OCI-LY3 (cell line): Measurements from ENCODE around the gene ADCY5.

ENCODE experiments used
- CTCF ChIP-seq: fragments of 200-600, 300-600 bp; sonication (generic); IDR thresholded peaks from 2 replicates; pipeline ENCODE4 v1.5.1; 2014; ENCODE audit warnings: antibody characterized with exemption, low read length, low read depth
- EZH2phosphoT487 ChIP-seq: fragments of 200-600 bp; shearing (Covaris generic); IDR thresholded peaks from 2 replicates; pipeline ENCODE4 v1.6.1; 2018; ENCODE audit warnings: antibody characterized with exemption, mixed run types, low read depth

- no peak for TF ChIP-seq CTCF
- no peak for TF ChIP-seq EZH2phosphoT487
Measured at GRCh38 chr3:123369085-123369484, 79.8 kb downstream of the ADCY5 start.
